A673 (cell line): Measurements from ENCODE around the gene RFC2. TPM values are rescaled to one million over a fixed set of nuclear protein-coding genes. Genes with fewer than 3 reads are reported as not detected.
A peak's percentile ranks its signal among the peaks of the same experiment; 100 is the strongest.

Experiments used
- BruUV-seq: library from RNA; stranded (reverse); fragments of 400-500 nt; replicated peaks from 2 replicates; lab custom pipeline; 2021; lab: Mats Ljungman, UMichigan
- CTCF ChIA-PET: fragments of 300-600 bp; sonication (Branson Sonifier 250); formaldehyde crosslinking; loops from one replicate; lab custom pipeline; 2022; ENCODE audit warnings: antibody characterized with exemption; lab: Charles Lee
- POLR2A ChIA-PET: fragments of 300-600 bp; sonication (Branson Sonifier 250); formaldehyde crosslinking; loops from one replicate; lab custom pipeline; 2022; ENCODE audit warnings: antibody characterized with exemption; ENCODE audit not compliant: low non-redundant PET; lab: Charles Lee
- DNase-seq: peaks from one replicate; pipeline ENCODE4 v3.0.0-alpha.2; 2015; ENCODE audit warnings: low spot score
- H3K27ac ChIP-seq: fragments of 200-600 bp; sonication (generic); 2 replicates; pipeline ENCODE4 v1.5.1; 2016; ENCODE audit warnings: mixed run types, low read depth, mild to moderate bottlenecking, mixed read lengths, antibody characterized with exemption, low read length; ENCODE audit not compliant: poor library complexity, severe bottlenecking
- H3K27me3 ChIP-seq: fragments of 200-600 bp; sonication (generic); replicated peaks from 2 replicates; pipeline ENCODE4 v1.6.1; 2017; ENCODE audit warnings: mixed run types, low read depth, mild to moderate bottlenecking, mixed read lengths, antibody characterized with exemption, low read length; ENCODE audit not compliant: insufficient read depth, poor library complexity
- H3K36me3 ChIP-seq: fragments of 200-600 bp; sonication (generic); 2 replicates; pipeline ENCODE4 v1.6.1; 2016; ENCODE audit warnings: mixed run types, mild to moderate bottlenecking, mixed read lengths, antibody characterized with exemption, low read length; ENCODE audit not compliant: insufficient read depth, poor library complexity, severe bottlenecking
- H3K4me1 ChIP-seq: fragments of 200-600 bp; sonication (generic); 2 replicates; pipeline ENCODE4 v1.6.1; 2017; ENCODE audit warnings: mixed run types, mild to moderate bottlenecking, mixed read lengths, antibody characterized with exemption, low read length; ENCODE audit not compliant: insufficient read depth, poor library complexity, severe bottlenecking
- H3K4me3 ChIP-seq: fragments of 200-600 bp; sonication (generic); 2 replicates; pipeline ENCODE4 v1.5.1; 2016; ENCODE audit warnings: low read depth, mixed run types, mild to moderate bottlenecking, mixed read lengths, low read length; ENCODE audit not compliant: poor library complexity, severe bottlenecking
- H3K9me3 ChIP-seq: fragments of 200-600 bp; sonication (generic); 2 replicates; pipeline ENCODE4 v1.6.1; 2016; ENCODE audit warnings: mixed run types, low read depth, mild to moderate bottlenecking, mixed read lengths, antibody characterized with exemption, low read length; ENCODE audit not compliant: poor library complexity, severe bottlenecking
- CTCF ChIP-seq: fragments of 300-800, 200-600 bp; sonication (generic); conservative IDR thresholded peaks from 2 replicates; pipeline ENCODE4 v1.5.1; 2017; ENCODE audit warnings: low read depth, mild to moderate bottlenecking, antibody characterized with exemption, low read length, moderate library complexity, mixed read lengths
- EZH2 ChIP-seq: fragments of 200-600 bp; sonication (generic); IDR thresholded peaks from 2 replicates; pipeline ENCODE4 v1.6.1; 2017; ENCODE audit warnings: borderline replicate concordance, low read depth, mild to moderate bottlenecking, mixed read lengths, antibody characterized with exemption, low read length; ENCODE audit not compliant: poor library complexity, severe bottlenecking
- intact Hi-C: fragments of 100-400 bp; cut with micrococcal nuclease; formaldehyde crosslinking; loops from one replicate; pipeline ENCODE4 v1.10.0; 2022; ENCODE audit not compliant: unreplicated experiment
- total RNA-seq: library from RNA; stranded (reverse); gene quantifications from 2 replicates; pipeline ENCODE4 v1.2.3, GENCODE V29; 2021

Gene RFC2
- total RNA-seq, 1 experiment from 2014 or later, result 125 TPM

GRCh38 chr7:74289018-74289658 is 34.9 kb upstream of the RFC2 start, which contains the start of gene CLIP2:
CLIP2 (plus strand) TSS chr7:74289407; CDS start chr7:74317547, 28,140 bp downstream.
- Histone ChIP-seq H3K27ac (peak within 1 kb of the TSS; percentile 70), H3K4me3 (peak within 1 kb of the TSS; percentile 94), H3K36me3 (no peaks in the 10 kb centered on the region), H3K27me3 (no peaks in the 10 kb centered on the region), H3K9me3 (no peaks in the 10 kb centered on the region), H3K4me1 (peaks cover 36% of the 10 kb centered on the region)
- peak; percentile 89 for DNase-seq
- intact Hi-C loops, result loop anchor here (1.0 kb wide), 1 partner anchor 19 kb away; no protein-coding TSS in a partner anchor
- no TSS peak for BruUV-seq
- POLR2A ChIA-PET, result interaction anchor here (0.7 kb wide), 1 partner anchor 46 kb away, joined by 4 read pairs; no protein-coding TSS in a partner anchor
- CTCF ChIA-PET, result interaction anchor here (0.6 kb wide), 1 partner anchor 13 kb away, joined by 3 read pairs; no protein-coding TSS in a partner anchor
- TF ChIP-seq EZH2, result no peak
- TF ChIP-seq CTCF, result no peak

GRCh38 chr7:74288034-74288881 is 34.1 kb upstream of the RFC2 start:
- CTCF ChIA-PET, result no interaction called here
- Histone ChIP-seq H3K27me3 (no peaks in the 10 kb centered on the region), H3K4me1 (peaks cover 29% of the 10 kb centered on the region), H3K4me3 (peak overlapping the region; percentile 94), H3K36me3 (no peaks in the 10 kb centered on the region), H3K27ac (peak overlapping the region; percentile 34), H3K9me3 (no peaks in the 10 kb centered on the region)
- POLR2A ChIA-PET, result no interaction called here
- BruUV-seq, result no TSS peak
- TF ChIP-seq CTCF, result no peak
- intact Hi-C loops, result no loop called here
- no peak for DNase-seq

- DNase-seq, result no peak
- Histone ChIP-seq H3K4me1 (peaks cover 24% of the 10 kb centered on the region), H3K27ac (no peak overlapping the region), H3K9me3 (no peaks in the 10 kb centered on the region), H3K4me3 (no peak overlapping the region), H3K27me3 (no peaks in the 10 kb centered on the region), H3K36me3 (no peaks in the 10 kb centered on the region)
- TF ChIP-seq EZH2, result no peak
- TF ChIP-seq CTCF, result no peak
- BruUV-seq, result no TSS peak
- ChIA-PET POLR2A (interaction anchor here (0.6 kb wide), 1 partner anchor 11 kb away, joined by 17 read pairs; no protein-coding TSS in a partner anchor), CTCF (interaction anchor here (0.6 kb wide), 2 partner anchors 35 to 432 kb away, joined by 4 to 6 read pairs; no protein-coding TSS in a partner anchor)
- intact Hi-C loops, result no loop called here
These were observed 33.3 kb upstream of the RFC2 start for GRCh38 chr7:74287303-74288033.
